Stimulated activated CD4-positive, alpha-beta T cell treated with anti-CD3 and anti-CD28 coated beads, TNF-alpha, amount 100 ng/mL, for 24 hours (primary cell): ENCODE measurements around the gene PHACTR4.
"Not testable (repeated sequence)": the region's sequence is repeated elsewhere in the genome, so short reads cannot be mapped to it uniquely, and the experiment has no call there.

Experiments used
- DNase-seq, 3 experiments: peaks; one replicate each; pipeline ENCODE4 v3.0.0-alpha.2; 2020; ENCODE audit warnings: low read depth in 3 of 3

Gene PHACTR4

GRCh38 chr1:28370239-28371009 is 884 bp downstream of the PHACTR4 start:
- DNase-seq: peak in 2 of 3 experiments; percentile 1 to 2

- no peak for DNase-seq
Observed at GRCh38 chr1:28371010-28371377, 1.5 kb downstream of the PHACTR4 start.

GRCh38 chr1:28373450-28373849 is 3.9 kb downstream of the PHACTR4 start:
- DNase-seq: not testable (repeated sequence)

GRCh38 chr1:28374297-28374696 is 4.8 kb downstream of the PHACTR4 start:
- no peak for DNase-seq

GRCh38 chr1:28375598-28375997 is 6.1 kb downstream of the PHACTR4 start:
- not testable (repeated sequence) for DNase-seq

GRCh38 chr1:28376195-28376594 is 6.7 kb downstream of the PHACTR4 start:
- DNase-seq: not testable (repeated sequence)

GRCh38 chr1:28378906-28379305 is 9.4 kb downstream of the PHACTR4 start:
- DNase-seq: no peak

GRCh38 chr1:28380394-28380793 is 10.9 kb downstream of the PHACTR4 start:
- DNase-seq: no peak

- DNase-seq: not testable (repeated sequence)
Observed at GRCh38 chr1:28383785-28384184, 14.2 kb downstream of the PHACTR4 start.

- no peak for DNase-seq
Observed at GRCh38 chr1:28392027-28392652, 22.6 kb downstream of the PHACTR4 start.

- no peak for DNase-seq
Observed at GRCh38 chr1:28394136-28394535, 24.6 kb downstream of the PHACTR4 start.

- no peak for DNase-seq
Observed at GRCh38 chr1:28395181-28395580, 25.6 kb downstream of the PHACTR4 start.

GRCh38 chr1:28401760-28402159 is 32.2 kb downstream of the PHACTR4 start:
- DNase-seq: no peak

- DNase-seq: no peak
Observed at GRCh38 chr1:28409090-28409489, 39.5 kb downstream of the PHACTR4 start.

- DNase-seq: no peak
Observed at GRCh38 chr1:28411656-28412055, 42.1 kb downstream of the PHACTR4 start.

GRCh38 chr1:28412731-28413130 is 43.2 kb downstream of the PHACTR4 start:
- no peak for DNase-seq

- no peak for DNase-seq
Observed at GRCh38 chr1:28416509-28417194, 47.1 kb downstream of the PHACTR4 start.

GRCh38 chr1:28417441-28417922 is 47.9 kb downstream of the PHACTR4 start:
- DNase-seq: no peak

GRCh38 chr1:28417926-28418637 is 48.5 kb downstream of the PHACTR4 start:
- DNase-seq: no peak

GRCh38 chr1:28421744-28422143 is 52.2 kb downstream of the PHACTR4 start:
- DNase-seq: no peak

GRCh38 chr1:28426831-28427230 is 57.3 kb downstream of the PHACTR4 start:
- DNase-seq: no peak

GRCh38 chr1:28428012-28428411 is 58.5 kb downstream of the PHACTR4 start:
- DNase-seq: no peak
